Activated T-helper 9 cell treated with anti-CD3 and anti-CD28 coated beads, Interleukin-2, amount 50 U/mL, for 16 hours (primary cell): Measurements from ENCODE around the gene AGPAT3.

Source experiments
- DNase-seq: peaks from one replicate; pipeline ENCODE4 v3.0.0-alpha.2; 2020; ENCODE audit warnings: low read depth

The AGPAT3 gene

DNA sequence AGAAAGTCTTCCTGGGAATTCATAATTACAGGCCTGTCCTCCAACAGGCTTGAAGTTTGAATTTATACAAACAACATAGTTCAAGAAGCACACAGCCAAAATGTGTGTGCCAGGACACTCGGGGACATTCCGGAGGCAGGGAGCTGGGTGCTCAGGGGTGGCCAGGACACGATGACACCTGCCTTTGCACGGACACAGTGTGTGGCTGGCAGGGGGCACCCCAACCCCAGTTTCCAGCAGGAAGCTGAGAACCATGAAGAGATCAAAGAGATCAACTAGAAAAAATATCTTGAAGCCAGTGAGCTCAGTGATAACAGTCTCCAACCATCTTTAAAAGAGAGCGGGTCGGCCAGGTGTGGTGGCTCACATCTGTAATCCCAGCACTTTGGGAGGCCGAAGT is 114.6 kb downstream of the AGPAT3 start:
- DNase-seq: no peak

GRCh38 chr21:43981151-43981870 is 116.3 kb downstream of the AGPAT3 start:
- DNase-seq: no peak

DNA sequence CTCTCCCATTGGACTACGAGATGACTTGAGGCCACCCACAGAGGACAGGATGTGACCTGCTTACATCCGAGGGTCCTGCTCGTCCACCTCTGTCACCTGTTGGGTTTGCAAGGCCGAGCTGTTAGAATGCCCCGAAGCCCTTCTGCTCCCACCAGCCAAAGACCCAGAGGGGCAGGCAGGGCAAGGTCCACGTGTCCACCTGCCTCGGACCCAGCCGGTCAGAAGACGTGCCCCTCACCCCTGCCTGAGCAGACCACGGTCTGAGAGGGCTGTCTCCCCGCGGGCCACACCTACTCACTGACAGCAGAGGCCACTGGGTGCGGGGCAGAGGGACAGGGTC is 116.8 kb downstream of the AGPAT3 start:
- no peak for DNase-seq

DNA sequence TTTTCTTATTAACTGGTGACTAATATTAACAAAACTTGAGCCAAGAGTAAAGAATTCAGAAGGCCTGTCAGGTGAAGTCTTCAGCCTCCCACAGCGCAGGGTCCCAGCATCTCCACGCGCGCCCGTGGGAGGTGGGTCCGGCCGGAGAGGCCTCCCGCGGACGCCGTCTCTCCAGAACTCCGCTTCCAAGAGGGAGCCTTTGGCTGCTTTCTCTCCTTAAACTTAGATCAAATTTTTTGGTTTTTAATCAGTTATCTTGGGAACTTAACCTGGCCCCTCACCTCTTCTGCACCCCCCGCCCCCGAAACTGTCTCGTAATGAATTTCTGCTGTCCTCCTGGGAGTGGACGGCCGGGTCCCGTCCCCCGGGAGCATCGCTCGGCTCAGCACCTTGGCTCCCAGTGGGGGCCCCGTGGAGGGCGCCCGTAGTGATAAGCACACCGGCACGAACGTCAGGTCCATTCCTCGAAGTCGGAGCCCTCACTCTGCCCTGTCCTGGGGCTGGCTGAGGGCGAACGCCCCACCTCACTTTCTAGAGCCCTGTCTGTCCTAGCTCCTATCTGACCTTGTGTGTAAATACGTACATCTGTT is 117.6 kb downstream of the AGPAT3 start:
- no peak for DNase-seq

DNA sequence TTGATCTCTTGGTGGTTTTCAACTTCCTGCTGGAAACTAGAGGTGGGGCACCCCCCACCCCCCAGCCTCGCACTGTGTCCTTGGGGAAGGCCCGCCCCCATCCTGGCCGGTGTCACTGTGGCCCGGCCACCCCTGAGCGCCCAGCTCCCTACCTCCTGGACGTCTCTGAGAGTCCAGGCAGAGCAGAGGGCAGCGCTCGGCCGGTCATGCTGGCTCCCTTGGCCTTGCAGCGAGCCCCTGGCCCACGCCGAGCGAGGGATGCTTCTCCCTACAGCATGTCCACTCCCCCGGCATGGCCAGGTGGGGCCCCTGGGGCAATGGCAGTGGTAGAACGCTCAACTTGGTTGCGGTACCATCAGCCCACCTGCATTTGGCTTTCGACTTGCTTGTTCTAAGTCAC is 118.4 kb downstream of the AGPAT3 start:
- DNase-seq: no peak

- DNase-seq: no peak
These were observed 118.9 kb downstream of the AGPAT3 start for GRCh38 chr21:43983860-43984420.

- no peak for DNase-seq
These were observed 120.1 kb downstream of the AGPAT3 start for GRCh38 chr21:43984905-43985689.

GRCh38 chr21:43985690-43986251 is 120.7 kb downstream of the AGPAT3 start:
- DNase-seq: no peak

DNA sequence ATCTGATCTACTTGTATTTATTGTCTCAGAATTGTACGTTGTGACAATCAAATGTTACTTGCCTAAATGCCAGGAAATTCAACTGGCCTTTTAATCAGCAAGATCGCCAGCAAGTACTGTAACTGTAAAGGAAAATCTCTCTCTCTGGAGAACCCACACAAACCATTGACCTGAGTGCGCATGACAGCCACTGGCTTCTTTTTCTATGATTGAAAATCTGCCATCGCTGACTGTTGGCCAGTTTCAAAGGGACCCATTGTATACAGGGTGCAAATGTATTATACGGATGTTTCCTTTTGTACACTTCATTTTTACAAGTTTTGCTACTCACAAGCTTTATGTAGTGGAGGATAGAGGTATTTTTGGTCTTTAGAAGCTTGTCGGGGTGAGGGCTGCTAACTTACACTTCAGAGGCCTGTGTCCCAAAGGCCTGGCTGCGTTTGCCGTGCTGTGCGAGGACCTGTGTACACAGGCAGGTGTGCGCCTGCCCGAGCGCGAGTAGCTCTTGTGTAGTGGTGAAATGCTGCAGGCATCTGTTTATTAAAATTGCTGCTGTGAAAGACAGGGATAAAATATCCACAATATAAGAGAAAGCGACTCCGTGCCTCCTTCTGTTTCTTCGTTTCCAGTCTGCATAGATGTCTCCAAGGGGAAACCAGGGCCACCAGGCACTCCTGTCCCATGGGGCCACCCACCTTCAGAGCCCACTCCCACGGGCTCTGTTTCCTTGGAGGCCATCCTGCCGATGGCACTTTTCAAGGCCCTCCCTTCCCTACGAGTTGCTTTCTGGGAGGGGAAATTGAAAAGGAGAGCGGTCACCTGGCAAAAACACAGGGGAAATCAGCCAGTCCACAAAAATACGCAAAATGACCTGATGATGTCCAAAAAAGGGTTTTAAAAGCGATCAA is 121.8 kb downstream of the AGPAT3 start:
- no peak for DNase-seq

- no peak for DNase-seq
These were observed 122.5 kb downstream of the AGPAT3 start for GRCh38 chr21:43987509-43987908.

- no peak for DNase-seq
These were observed 123.0 kb downstream of the AGPAT3 start for GRCh38 chr21:43988016-43988415.

GRCh38 chr21:43988506-43989230 is 123.6 kb downstream of the AGPAT3 start:
- no peak for DNase-seq

GRCh38 chr21:43989401-43989800 is 124.4 kb downstream of the AGPAT3 start:
- DNase-seq: no peak

DNA sequence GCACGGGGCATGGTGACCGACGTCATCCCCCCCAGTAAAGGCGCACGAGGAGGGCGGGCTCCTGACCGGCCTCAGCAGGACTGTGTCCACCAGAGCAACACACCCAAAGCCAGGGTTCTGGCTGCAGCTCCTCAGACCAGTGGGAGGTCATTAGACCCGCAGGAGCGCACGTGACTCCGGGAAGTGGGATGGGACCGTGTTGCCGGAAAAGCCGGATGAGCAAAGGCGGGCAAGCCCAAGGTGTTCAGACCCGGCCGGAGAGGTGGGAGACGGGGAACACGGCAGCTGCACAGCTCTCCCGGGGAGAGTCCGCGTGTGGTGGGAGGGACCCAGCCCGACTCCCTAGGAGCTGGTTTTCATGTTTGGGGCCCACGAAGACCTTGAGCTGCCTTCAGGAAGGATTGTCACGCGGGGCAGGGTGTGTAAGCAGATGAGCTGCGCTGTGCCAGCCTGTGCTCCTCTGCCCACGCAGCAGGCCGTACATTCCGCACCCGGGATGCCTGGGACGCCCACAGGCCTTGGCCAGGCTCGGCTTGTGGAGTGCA is 126.5 kb downstream of the AGPAT3 start:
- no peak for DNase-seq

DNA sequence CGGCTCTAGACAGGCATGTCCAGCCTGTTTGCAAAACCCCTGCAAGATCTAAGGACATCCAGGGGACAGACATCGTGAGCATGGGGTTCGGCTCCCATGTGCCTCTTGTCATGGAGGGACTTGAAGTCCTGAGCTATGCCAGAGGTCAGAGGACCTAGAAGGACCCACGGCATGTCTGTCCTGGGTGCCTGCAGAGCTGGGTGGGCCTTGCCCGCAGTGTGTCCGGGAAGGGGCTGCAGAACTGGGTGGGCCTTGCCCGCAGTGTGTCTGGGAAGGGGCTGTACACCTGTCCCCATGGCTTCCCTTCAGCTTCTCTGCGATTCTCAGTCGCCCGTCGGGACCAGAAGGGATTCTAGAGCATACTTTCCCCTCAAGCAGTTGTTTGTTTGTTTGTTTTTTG is 127.1 kb downstream of the AGPAT3 start:
- no peak for DNase-seq

GRCh38 chr21:43993420-43993934 is 128.5 kb downstream of the AGPAT3 start:
- DNase-seq: no peak

- DNase-seq: no peak
These were observed 129.1 kb downstream of the AGPAT3 start for GRCh38 chr21:43994085-43994484.

DNA sequence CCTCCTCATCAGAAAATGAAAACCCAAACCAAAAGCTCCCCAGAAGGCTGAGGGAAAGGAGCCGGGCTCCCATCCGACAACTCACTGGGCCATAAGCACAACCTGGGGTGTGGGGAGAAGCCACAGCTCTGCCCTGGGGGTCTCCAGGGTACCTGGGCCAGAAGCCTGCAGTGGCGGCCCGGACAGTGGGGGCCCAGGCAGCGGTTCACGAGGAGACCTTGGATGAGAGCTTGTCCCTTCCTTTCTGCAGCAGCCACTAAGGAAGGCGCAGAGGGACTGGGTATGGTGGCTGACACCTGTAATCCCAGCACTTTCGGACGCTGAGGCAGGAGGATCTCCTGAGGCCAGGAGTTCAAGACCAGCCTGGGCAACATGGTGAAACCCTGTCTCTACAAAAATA is 129.6 kb downstream of the AGPAT3 start:
- DNase-seq: no peak

DNA sequence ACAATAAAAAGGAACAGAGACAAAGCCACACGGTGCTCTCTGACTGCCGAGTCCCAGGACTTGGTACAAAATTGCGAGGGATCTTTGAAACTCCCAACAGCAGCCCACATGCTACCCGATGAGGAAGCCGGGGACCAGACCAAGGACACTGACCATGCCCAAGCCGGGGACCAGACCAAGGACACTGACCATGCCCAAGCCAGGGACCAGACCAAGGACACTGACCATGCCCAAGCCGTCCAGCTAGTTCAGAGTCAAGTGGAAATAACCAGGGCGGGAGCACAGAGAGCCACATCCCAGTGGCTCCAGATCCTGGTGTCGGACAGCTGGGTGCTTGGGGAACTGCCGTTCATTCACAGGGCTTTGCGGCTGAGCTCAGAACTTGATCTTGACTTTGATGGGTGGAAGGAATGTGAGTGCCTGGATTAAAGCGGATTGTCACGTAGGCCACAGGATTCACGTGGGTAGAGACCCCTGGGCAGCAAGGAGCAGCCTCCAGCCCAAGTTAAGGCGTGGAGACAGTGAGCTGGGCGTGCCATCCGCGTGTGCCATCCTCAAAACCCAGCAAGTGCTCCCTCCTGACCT is 130.6 kb downstream of the AGPAT3 start:
- no peak for DNase-seq
